Stimulated activated CD4-positive, alpha-beta T cell treated with anti-CD3 and anti-CD28 coated beads, TNF-alpha, amount 100 ng/mL, for 24 hours (primary cell): Measurements from ENCODE around the gene RPS6KA3.

ENCODE experiments used
- DNase-seq, 3 experiments: peaks; one replicate each; pipeline ENCODE4 v3.0.0-alpha.2; 2020; ENCODE audit warnings: low read depth in 3 of 3

RPS6KA3 gene

GRCh38 chrX:20101934-20102581 lies 164.7 kb downstream of the RPS6KA3 start:
- no peak for DNase-seq
